ENCODE data around the gene LAMTOR4. TPM values are rescaled to one million over a fixed set of nuclear protein-coding genes. Genes with fewer than 3 reads are reported as not detected.
A peak's percentile ranks its signal among the peaks of the same experiment; 100 is the strongest.

The LAMTOR4 gene
- total and polyA plus RNA-seq, 10 of the 15 experiments (the other 5 are each of a cell fraction or from before 2014, with no cell fraction given), result 73.4 to 297 (median 196) TPM

- TF ChIP-seq, protein P1, sequence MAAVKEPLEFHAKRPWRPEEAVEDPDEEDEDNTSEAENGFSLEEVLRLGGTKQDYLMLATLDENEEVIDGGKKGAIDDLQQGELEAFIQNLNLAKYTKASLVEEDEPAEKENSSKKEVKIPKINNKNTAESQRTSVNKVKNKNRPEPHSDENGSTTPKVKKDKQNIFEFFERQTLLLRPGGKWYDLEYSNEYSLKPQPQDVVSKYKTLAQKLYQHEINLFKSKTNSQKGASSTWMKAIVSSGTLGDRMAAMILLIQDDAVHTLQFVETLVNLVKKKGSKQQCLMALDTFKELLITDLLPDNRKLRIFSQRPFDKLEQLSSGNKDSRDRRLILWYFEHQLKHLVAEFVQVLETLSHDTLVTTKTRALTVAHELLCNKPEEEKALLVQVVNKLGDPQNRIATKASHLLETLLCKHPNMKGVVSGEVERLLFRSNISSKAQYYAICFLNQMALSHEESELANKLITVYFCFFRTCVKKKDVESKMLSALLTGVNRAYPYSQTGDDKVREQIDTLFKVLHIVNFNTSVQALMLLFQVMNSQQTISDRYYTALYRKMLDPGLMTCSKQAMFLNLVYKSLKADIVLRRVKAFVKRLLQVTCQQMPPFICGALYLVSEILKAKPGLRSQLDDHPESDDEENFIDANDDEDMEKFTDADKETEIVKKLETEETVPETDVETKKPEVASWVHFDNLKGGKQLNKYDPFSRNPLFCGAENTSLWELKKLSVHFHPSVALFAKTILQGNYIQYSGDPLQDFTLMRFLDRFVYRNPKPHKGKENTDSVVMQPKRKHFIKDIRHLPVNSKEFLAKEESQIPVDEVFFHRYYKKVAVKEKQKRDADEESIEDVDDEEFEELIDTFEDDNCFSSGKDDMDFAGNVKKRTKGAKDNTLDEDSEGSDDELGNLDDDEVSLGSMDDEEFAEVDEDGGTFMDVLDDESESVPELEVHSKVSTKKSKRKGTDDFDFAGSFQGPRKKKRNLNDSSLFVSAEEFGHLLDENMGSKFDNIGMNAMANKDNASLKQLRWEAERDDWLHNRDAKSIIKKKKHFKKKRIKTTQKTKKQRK (IDR thresholded peaks at IDR 0.05; ENCODE audit: low read depth, low read length), result peak; percentile 49; the same call in 1 of the 2 replicates
- no peak for TF ChIP-seq MYC (IDR thresholded peaks at IDR 0.05; ENCODE audit: insufficient read depth, insufficient read length, insufficient replicate concordance, low read length, severe bottlenecking)
- TF ChIP-seq RFX5 (IDR thresholded peaks at IDR 0.05; ENCODE audit: low read depth, low read length), result peak; percentile 71; the same call in 1 of the 2 replicates
- TF ChIP-seq TARDBP (IDR thresholded peaks at IDR 0.05; ENCODE audit: borderline replicate concordance), result no peak
- TF ChIP-seq ZBTB33 (IDR thresholded peaks at IDR 0.05), result no peak
- peak; percentile 96 to 98 for TF ChIP-seq BHLHE40 (IDR thresholded peaks at IDR 0.05; ENCODE audit: borderline replicate concordance in 1 of 2, low read depth in 2 of 2, low read length in 1 of 2)
- peak; percentile 88 for TF ChIP-seq FOS (IDR thresholded peaks at IDR 0.05; ENCODE audit: borderline replicate concordance, extremely low read depth, insufficient read length)
- TF ChIP-seq E4F1 (IDR thresholded peaks at IDR 0.05; ENCODE audit: borderline replicate concordance, partially characterized antibody), result peak; percentile 72
- peak; percentile 89 for TF ChIP-seq IRF3 (IDR thresholded peaks at IDR 0.05)
- no peak for TF ChIP-seq NFIC (IDR thresholded peaks at IDR 0.05; ENCODE audit: low read depth, low read length)
- TF ChIP-seq SMC3 (IDR thresholded peaks at IDR 0.05; ENCODE audit: borderline replicate concordance, low read length), result no peak
- TF ChIP-seq IRF5 (IDR thresholded peaks at IDR 0.05; ENCODE audit: borderline replicate concordance), result no peak
- TF ChIP-seq KDM1A (IDR thresholded peaks at IDR 0.05; ENCODE audit: borderline replicate concordance), result no peak
- TF ChIP-seq NFXL1 (IDR thresholded peaks at IDR 0.05; ENCODE audit: borderline replicate concordance), result no peak
- TF ChIP-seq SIN3A (IDR thresholded peaks at IDR 0.05; ENCODE audit: low read depth, low read length), result no peak
- TF ChIP-seq, protein P2, sequence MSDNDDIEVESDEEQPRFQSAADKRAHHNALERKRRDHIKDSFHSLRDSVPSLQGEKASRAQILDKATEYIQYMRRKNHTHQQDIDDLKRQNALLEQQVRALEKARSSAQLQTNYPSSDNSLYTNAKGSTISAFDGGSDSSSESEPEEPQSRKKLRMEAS (IDR thresholded peaks at IDR 0.05; ENCODE audit: low read depth, low read length), result peak; percentile 82
- TF ChIP-seq ZNF24 (IDR thresholded peaks at IDR 0.05), result no peak
- peak; percentile 91 for TF ChIP-seq NFYB (IDR thresholded peaks at IDR 0.05; ENCODE audit: insufficient read depth, low read depth, low read length)
These were observed at the start of gene LAMTOR4 (continued) for GRCh38 chr7:100148559-100149328.

All from GM12878 (cell line).